Activated CD4-positive, CD25-positive, alpha-beta regulatory T cell treated with anti-CD3 and anti-CD28 coated beads, Interleukin-2, amount 50 U/mL, for 72 hours (primary cell): ENCODE data around the gene FASLG.
"Not testable (repeated sequence)": the region's sequence is repeated elsewhere in the genome, so short reads cannot be mapped to it uniquely, and the experiment has no call there.

Experiments
- DNase-seq: peaks from one replicate; pipeline ENCODE4 v3.0.0; 2021

Gene FASLG

GRCh38 chr1:172686143-172686542 is 27.2 kb downstream of the FASLG start:
- no peak for DNase-seq

GRCh38 chr1:172688428-172689085 is 29.7 kb downstream of the FASLG start:
- DNase-seq, result not testable (repeated sequence)

GRCh38 chr1:172690925-172691324 is 32.0 kb downstream of the FASLG start:
- DNase-seq, result not testable (repeated sequence)

GRCh38 chr1:172697534-172698002 is 38.7 kb downstream of the FASLG start:
- DNase-seq, result no peak

GRCh38 chr1:172698224-172698623 is 39.3 kb downstream of the FASLG start:
- no peak for DNase-seq

- peak; percentile 43 for DNase-seq
Measured at GRCh38 chr1:172699111-172699510, 40.2 kb downstream of the FASLG start.

- no peak for DNase-seq
Measured at GRCh38 chr1:172699695-172700227, 40.9 kb downstream of the FASLG start.

GRCh38 chr1:172700556-172700955 is 41.7 kb downstream of the FASLG start:
- DNase-seq, result no peak

GRCh38 chr1:172704001-172704400 is 45.1 kb downstream of the FASLG start:
- no peak for DNase-seq

GRCh38 chr1:172704420-172705210 is 45.7 kb downstream of the FASLG start:
- DNase-seq, result no peak

GRCh38 chr1:172708452-172708851 is 49.5 kb downstream of the FASLG start:
- DNase-seq, result no peak

- no peak for DNase-seq
Measured at GRCh38 chr1:172711558-172711957, 52.7 kb downstream of the FASLG start.

- no peak for DNase-seq
Measured at GRCh38 chr1:172713466-172713865, 54.6 kb downstream of the FASLG start.
